NCI-H82 treated with DMSO at 0.1 percent for 48 hours (cell line): Measurements from ENCODE around the gene DNAJC28.
"Not testable (repeated sequence)": the region's sequence is repeated elsewhere in the genome, so short reads cannot be mapped to it uniquely, and the experiment has no call there.

ENCODE experiments used
- DNase-seq: peaks from one replicate; lab custom pipeline; 2025; ENCODE audit not compliant: unreplicated experiment; lab: John Stamatoyannopoulos, UW

DNAJC28 gene

DNA sequence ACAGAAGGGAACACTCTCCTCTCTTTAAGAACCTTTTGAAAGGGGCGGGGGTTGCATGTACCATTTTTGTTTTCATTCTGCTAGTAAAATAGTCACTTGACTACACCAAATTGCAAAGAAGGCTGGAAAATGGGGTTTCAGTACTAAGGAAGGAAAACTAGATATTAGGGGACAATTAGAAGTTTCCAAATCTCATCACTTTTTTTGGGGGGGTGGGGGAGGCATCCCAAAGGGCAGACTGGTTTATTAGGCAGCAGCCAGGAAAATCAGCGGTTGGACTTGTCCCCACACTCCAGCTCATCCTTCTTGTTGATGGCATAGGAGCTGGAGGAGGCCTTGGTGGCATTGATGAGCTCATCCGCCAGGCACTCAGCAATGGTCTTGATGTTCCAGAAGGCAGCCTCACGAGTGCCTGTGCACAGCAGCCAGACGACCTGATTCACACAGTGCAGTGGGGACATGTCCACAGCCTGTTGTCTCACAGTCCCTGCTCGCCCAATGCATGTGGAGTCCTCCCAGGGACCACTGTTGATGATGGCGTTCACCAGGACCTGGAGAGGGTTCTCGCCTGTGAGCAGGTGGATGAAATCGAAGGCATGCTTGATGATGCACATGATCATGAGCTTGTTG lies 10.1 kb downstream of the DNAJC28 start:
- no peak for DNase-seq

GRCh38 chr21:33480481-33481103 lies 10.9 kb downstream of the DNAJC28 start:
- no peak for DNase-seq

DNA sequence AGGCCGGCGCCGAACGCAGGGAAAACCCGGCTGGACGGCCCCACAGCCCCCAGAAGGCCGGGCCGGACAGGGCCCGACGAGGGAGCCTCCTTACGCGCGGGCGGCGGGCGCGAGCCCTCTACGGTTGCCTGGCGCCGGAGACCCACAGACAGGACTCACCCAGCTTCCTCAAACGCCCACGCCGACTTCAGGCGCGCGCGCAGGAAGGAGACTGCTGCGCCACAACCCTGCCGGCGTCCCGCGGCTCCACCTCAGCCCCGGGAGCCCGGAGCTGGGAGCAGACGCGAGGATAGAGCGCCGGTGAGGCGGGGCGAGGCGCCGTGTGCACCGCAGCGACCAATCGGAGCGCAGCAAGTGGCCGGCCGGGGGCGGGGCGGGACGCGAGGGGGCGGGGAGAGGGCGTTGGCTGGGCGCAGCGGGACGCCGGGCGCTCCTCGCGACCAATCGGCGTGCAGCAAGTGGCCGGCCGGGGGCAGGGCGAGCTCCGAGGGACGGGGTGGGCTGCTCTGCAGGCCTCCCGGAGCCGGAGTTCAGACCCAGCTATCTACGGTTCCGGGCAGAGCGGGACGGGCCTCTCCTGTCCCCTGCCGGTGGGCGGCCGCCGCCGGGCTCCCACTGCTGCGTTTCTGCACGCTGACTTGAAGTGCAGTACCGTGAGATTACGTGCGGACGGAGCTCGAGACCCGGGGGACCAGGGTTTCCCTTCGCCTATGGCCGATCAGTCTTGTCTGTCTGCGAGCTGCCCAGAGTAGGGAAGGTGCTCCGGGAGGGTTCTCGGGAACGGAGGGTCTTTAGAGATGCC lies 11.6 kb downstream of the DNAJC28 start, which contains the start of gene TMEM50B:
Gene TMEM50B, minus strand, starts transcription at position 296 of the 802 bp plus-strand sequence. CDS start 11,089 bp downstream, outside the sequence.
- peak; percentile 88 for DNase-seq

DNA sequence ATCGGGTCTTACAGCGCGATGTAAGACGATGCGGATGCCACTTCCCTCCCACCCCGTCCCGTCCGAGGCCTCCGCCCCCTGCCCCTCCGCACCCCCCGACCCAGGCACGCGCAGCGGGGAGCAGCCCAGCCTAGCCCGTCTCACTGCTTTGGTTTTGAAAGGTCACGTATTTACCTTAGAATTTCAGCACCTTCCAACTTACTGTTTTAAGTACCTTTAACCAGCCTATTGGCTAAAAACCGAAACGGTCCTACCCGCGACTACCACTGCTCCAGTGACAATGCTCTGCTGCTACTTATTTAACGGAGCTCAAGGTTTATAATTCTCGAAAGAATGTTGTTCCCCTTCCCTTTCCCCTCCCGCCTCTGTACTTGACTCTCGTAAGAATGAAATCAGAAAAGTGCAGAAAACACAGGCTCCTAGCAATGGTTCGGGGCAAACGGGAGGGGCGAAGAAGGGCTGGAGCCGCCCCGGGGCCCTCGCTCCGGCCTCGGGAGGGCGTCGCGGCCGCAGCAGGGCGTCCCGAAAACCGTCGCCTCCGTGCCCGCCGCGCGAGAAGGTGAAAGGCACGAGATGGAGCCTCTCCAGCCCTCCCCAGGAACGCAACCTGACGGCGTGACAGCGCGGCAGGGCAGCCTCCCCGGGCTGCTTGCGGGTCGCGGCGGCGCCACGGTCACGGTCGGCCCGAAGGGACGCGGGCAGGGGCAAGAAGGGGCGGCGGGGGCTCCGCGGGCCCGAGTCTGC lies 12.4 kb downstream of the DNAJC28 start:
- no peak for DNase-seq

DNA sequence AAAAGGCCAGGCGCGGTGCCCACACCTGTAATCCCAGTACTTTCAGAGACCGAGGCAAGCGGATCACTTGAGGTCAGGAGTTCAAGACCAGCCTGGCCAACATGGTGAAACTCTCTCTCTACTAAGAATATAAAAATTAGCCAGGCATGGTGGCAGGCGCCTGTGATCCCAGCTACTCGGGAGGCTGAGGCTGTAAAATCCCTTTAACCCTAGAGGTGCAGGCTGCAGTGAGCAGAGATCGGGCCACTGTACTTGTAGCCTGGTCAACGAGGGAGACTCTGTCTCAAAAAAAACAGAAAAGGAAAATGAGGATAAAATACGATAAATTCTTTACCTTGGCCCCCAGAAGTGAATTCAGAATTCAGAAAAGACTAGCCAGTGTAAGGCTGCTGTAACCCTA lies 13.3 kb downstream of the DNAJC28 start:
- no peak for DNase-seq

- DNase-seq, result no peak
These were observed 14.4 kb downstream of the DNAJC28 start for GRCh38 chr21:33477066-33477465.

DNA sequence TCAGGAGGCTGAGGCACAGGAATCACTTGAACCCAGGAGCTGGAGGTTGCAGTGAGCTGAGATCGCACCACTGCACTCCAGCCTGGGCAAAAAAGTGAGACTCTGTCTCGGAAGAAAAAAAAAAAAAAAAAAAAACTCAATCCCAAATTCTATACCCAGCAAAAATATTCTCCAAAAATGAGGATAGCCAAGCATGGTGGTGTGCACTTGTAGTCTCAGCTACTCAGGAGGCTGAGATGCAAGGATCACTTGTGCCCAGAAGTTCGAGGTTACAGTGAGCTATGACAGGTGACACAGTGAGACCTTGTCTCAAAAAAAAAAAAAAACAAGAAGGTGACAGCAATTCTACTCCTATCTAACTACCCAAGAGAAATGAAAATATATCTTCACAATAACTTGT lies 18.2 kb downstream of the DNAJC28 start:
- no peak for DNase-seq

DNA sequence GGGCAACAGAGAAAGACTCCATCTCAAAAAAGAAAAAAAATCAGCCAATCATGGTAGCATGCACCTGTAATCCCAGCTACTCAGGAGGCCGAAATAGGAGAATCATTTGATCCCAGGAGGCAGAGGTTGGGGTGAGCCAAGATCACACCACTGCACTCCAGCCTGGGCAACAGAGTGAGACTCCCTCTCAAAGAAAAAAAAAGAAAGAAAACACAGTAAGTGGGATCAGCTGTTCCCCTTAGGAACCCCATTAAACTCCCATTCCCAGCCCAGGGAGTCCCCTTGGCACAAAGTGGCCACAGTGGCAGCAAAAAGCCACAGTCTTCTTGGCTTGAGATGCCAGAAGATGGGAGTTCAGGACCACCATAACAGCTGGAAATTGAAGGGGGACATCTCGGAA lies 20.8 kb downstream of the DNAJC28 start:
- no peak for DNase-seq

- not testable (repeated sequence) for DNase-seq
These were observed 22.3 kb downstream of the DNAJC28 start for GRCh38 chr21:33469183-33469582.

DNA sequence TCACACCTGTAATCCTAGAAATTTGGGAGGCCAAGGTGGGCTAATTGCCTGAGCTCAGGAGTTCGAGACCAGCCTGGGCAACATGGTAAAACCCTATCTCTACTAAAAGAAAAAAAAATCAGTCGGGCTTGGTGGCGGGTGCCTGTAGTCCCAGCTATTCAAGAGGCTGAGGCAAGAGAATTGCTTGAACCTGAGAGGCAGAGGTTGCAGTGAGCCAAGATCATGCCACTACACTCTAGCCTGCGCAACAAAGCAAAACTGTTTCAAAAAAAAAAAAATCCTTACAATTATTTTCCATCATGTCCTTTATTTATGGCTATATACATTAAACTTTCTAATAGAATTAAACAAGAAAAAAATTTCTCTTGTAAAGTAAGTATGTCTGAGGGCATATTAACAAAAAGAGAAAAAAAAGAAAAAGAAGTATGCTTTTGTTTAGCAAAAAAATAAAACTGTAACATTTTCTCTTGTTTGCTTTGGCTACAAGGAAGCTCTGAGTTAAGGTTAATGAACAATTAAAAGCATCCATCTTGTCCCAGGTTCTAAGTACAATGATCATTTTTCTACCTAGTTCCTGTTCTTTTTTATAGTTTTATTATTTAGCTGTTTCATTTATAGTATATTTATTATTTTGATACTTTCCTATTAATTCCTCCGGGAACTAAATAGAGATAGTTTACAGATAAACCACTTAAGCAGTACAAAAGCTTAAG lies 29.8 kb downstream of the DNAJC28 start:
- no peak for DNase-seq

GRCh38 chr21:33458861-33459260 lies 32.7 kb downstream of the DNAJC28 start:
- DNase-seq, result no peak

GRCh38 chr21:33455686-33456446 lies 35.6 kb downstream of the DNAJC28 start:
- no peak for DNase-seq

GRCh38 chr21:33452362-33452761 lies 39.2 kb downstream of the DNAJC28 start:
- DNase-seq, result no peak

- DNase-seq, result no peak
These were observed 39.9 kb downstream of the DNAJC28 start for GRCh38 chr21:33451634-33452071.

GRCh38 chr21:33449616-33450015 lies 41.9 kb downstream of the DNAJC28 start:
- no peak for DNase-seq

DNA sequence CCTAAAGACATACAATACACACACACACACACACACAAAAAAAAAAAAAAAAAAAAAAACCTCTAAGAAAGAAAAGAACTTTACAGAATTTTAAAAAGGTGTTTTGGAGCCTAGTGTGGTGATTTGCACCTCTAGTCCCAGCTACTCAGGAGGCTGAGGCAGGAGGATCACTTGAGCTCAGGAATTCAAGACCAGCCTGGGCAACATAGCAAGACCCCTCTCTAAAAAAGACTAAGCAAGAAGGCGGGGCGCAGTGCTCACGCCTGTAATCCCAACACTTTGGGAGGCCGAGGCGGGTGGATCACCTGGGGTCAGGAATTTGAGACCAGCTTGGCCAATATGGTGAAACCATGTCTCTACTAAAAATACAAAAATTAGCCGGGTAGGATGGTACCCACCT lies 44.9 kb downstream of the DNAJC28 start:
- DNase-seq, result not testable (repeated sequence)

GRCh38 chr21:33444499-33444898 lies 47.0 kb downstream of the DNAJC28 start:
- DNase-seq, result no peak

DNA sequence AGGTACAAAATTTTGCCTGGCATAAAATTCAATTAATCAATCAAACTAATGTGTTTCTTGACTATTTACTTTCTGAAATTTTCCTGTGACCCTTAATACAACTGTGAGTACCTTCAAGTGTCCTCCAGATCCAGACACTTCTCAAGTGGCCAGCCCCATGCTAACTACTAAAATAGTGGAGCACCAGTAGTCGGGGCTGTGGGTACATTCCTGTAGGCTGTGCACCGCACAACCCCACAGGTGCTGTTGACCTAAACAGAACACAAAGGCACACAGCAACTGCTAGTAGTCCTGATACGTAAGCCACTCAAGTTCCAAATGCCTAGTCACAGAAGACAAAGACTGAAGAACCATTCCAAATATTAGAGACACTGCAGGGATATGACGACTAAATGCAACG lies 48.3 kb downstream of the DNAJC28 start:
- DNase-seq, result no peak

- no peak for DNase-seq
These were observed 49.7 kb downstream of the DNAJC28 start for GRCh38 chr21:33441489-33442477.
